Glutamatergic neuron (in vitro differentiated cells): ENCODE results near the gene TMCC2. TPM values are rescaled to one million over a fixed set of nuclear protein-coding genes. Genes with fewer than 3 reads are reported as not detected.
A peak's percentile ranks its signal among the peaks of the same experiment; 100 is the strongest.

Source experiments
- DNase-seq: peaks from one replicate; pipeline ENCODE4 v3.0.0; 2022
- H3K27ac Mint-ChIP-seq: one replicate; pipeline ENCODE4 v1.8.0; 2020; ENCODE audit warnings: mild to moderate bottlenecking, mixed read lengths, inconsistent platforms; ENCODE audit not compliant: unreplicated experiment
- H3K27me3 Mint-ChIP-seq: one replicate; pipeline ENCODE4 v1.8.0; 2020; ENCODE audit warnings: mild to moderate bottlenecking, moderate library complexity, mixed read lengths, inconsistent platforms; ENCODE audit not compliant: unreplicated experiment
- H3K36me3 Mint-ChIP-seq: one replicate; pipeline ENCODE4 v1.8.0; 2020; ENCODE audit warnings: mild to moderate bottlenecking, mixed read lengths, inconsistent platforms; ENCODE audit not compliant: unreplicated experiment
- H3K4me1 Mint-ChIP-seq: one replicate; pipeline ENCODE4 v1.8.0; 2020; ENCODE audit warnings: mild to moderate bottlenecking, low read depth, mixed read lengths, inconsistent platforms; ENCODE audit not compliant: unreplicated experiment
- H3K4me3 Mint-ChIP-seq: one replicate; pipeline ENCODE4 v1.8.0; 2020; ENCODE audit warnings: mild to moderate bottlenecking, mixed read lengths, inconsistent platforms; ENCODE audit not compliant: unreplicated experiment
- H3K9me3 Mint-ChIP-seq: one replicate; pipeline ENCODE4 v1.8.0; 2020; ENCODE audit warnings: mild to moderate bottlenecking, moderate library complexity, mixed read lengths, inconsistent platforms; ENCODE audit not compliant: unreplicated experiment
- total RNA-seq: library from RNA; stranded (reverse); fragmentation: NEBNext Ultra II Directional; extraction: Animal tissue kit (Norgen Biotek cat#: 25700); gene quantifications from one replicate; pipeline ENCODE4 v1.2.1, GENCODE V29; 2021; ENCODE audit not compliant: unreplicated experiment
- TF ChIP-seq, protein P1 (sequence below): fragments of 200-600 bp; sonication (generic); IDR thresholded peaks from one replicate; pipeline ENCODE4 v1.5.0; 2021; ENCODE audit not compliant: partially characterized antibody, unreplicated experiment

TMCC2 gene
- total RNA-seq, 1 donor from 2014 or later: 80.1 TPM

GRCh38 chr1:205285381-205286101 is 57.8 kb downstream of the TMCC2 start:
- no peak for DNase-seq
- Mint-ChIP-seq H3K4me1 (peaks cover 31% of the 10 kb centered on the region), H3K27me3 (peaks cover 21% of the 10 kb centered on the region), H3K4me3 (no peak overlapping the region), H3K36me3 (no peaks in the 10 kb centered on the region), H3K9me3 (peaks cover 15% of the 10 kb centered on the region), H3K27ac (peak overlapping the region; percentile 86)
- TF ChIP-seq, protein P1, sequence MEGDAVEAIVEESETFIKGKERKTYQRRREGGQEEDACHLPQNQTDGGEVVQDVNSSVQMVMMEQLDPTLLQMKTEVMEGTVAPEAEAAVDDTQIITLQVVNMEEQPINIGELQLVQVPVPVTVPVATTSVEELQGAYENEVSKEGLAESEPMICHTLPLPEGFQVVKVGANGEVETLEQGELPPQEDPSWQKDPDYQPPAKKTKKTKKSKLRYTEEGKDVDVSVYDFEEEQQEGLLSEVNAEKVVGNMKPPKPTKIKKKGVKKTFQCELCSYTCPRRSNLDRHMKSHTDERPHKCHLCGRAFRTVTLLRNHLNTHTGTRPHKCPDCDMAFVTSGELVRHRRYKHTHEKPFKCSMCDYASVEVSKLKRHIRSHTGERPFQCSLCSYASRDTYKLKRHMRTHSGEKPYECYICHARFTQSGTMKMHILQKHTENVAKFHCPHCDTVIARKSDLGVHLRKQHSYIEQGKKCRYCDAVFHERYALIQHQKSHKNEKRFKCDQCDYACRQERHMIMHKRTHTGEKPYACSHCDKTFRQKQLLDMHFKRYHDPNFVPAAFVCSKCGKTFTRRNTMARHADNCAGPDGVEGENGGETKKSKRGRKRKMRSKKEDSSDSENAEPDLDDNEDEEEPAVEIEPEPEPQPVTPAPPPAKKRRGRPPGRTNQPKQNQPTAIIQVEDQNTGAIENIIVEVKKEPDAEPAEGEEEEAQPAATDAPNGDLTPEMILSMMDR: no peak

DNA sequence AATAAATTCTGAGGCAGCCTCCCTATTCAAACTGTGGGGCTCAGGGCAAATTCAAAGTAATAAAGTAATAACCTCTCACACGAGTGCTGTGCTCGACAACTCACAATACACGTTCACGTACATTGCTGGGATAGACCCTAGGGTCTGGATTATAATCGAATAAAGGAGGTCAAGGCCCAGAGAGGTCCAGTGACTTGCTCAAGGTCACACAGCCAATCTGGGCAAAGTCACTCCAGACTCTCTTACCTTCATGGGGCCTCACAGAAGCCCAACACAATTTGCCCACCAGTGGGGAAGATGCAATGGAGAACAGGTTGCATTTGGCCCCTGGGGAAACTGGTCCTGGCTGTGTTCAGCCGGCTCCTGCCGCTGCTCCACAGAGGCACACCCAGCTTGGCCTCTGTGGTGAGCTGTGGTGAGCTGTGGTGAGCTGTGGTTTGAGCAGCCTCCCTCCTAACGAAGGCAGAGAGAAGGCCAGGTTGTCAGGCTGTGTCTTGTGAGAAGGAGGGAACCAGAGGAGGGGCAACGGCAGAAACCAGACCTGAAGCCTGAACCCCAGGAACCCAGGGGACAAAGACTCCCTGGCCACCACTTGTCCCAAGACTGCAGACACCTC is 58.7 kb downstream of the TMCC2 start:
- no peaks in the 10 kb centered on the region for H3K36me3 Mint-ChIP-seq
- H3K9me3 Mint-ChIP-seq: peaks cover 15% of the 10 kb centered on the region
- DNase-seq: no peak
- no peak overlapping the region for H3K4me3 Mint-ChIP-seq
- no peak overlapping the region for H3K27ac Mint-ChIP-seq
- peaks cover 31% of the 10 kb centered on the region for H3K4me1 Mint-ChIP-seq
- TF ChIP-seq, protein P1: no peak
- peaks cover 21% of the 10 kb centered on the region for H3K27me3 Mint-ChIP-seq

DNA sequence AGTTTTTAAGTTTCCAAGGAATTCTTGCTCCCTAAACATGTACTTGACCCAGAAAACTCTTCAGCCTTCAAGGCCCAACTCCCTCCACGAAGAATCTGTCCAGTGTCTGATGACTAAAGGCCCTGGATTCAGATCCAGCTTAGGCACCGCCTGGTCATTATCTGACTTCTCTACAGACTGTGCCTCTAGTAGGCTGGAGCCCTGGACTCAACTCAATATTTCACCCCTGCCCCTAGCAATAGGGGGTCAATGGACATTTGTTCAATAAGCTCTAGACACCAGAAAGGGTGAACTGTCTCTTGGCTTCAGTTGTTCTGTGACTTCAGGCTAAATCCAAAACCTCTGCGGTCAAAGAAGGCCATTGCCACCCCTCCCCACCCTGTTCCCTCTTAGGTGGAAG is 59.3 kb downstream of the TMCC2 start:
- Mint-ChIP-seq H3K4me1 (peaks cover 31% of the 10 kb centered on the region), H3K4me3 (no peak overlapping the region), H3K27me3 (peaks cover 21% of the 10 kb centered on the region), H3K27ac (no peak overlapping the region), H3K9me3 (peaks cover 15% of the 10 kb centered on the region), H3K36me3 (no peaks in the 10 kb centered on the region)
- no peak for DNase-seq
- TF ChIP-seq, protein P1: no peak

- H3K4me1 Mint-ChIP-seq: peaks cover 27% of the 10 kb centered on the region
- no peak overlapping the region for H3K27ac Mint-ChIP-seq
These were observed 60.2 kb downstream of the TMCC2 start for GRCh38 chr1:205287767-205288559.

More at GRCh38 chr1:205287767-205288559, 60.2 kb downstream of the TMCC2 start:
- Mint-ChIP-seq H3K36me3 (no peaks in the 10 kb centered on the region), H3K27me3 (peaks cover 16% of the 10 kb centered on the region), H3K4me3 (no peak overlapping the region), H3K9me3 (peaks cover 15% of the 10 kb centered on the region)
- no peak for DNase-seq
- TF ChIP-seq, protein P1: no peak
